AG10803 (cell line): ENCODE data around the gene REV3L.

Experiments
- DNase-seq: peaks from one replicate; pipeline ENCODE4 v3.0.0; 2010; ENCODE audit warnings: low read depth
- H3K4me3 ChIP-seq: 2 replicates; pipeline ENCODE4 v1.5.1; 2011; ENCODE audit warnings: mild to moderate bottlenecking, low read length, control low read depth
- CTCF ChIP-seq: conservative IDR thresholded peaks from 2 replicates; pipeline ENCODE4 v1.5.1; 2011; ENCODE audit warnings: mild to moderate bottlenecking, low read length, control low read depth, inconsistent platforms

Gene REV3L

GRCh38 chr6:111252726-111253125, 230.3 kb downstream of the REV3L start:
- no peak for TF ChIP-seq CTCF
- H3K4me3 ChIP-seq = no peak overlapping the region
- no peak for DNase-seq

DNA sequence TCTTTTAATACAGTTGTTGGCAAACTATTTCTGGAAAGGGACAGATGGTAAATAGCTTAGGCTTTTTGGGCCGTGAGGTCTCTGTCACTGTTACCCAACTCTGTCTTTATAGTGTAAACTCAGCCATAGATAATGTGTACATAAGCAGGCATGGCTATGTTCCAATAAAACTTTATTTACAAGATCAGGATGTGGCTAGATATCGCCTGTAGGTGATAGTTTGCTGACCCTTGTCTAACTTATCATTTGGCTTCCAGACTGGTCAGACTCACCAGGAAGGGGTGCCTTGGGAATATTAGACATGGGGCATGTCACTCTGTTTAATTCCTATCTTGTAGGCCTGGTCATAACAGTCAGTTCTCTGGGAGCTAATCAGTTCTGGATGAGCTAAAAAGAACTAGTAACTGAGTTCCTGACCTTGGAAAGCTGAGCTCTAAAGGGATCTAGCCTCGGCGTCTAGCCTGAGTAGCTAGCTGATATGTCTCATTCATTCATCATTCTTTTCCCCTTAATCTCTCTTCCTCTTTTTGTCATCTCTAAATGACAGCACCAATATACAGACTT, 232.1 kb downstream of the REV3L start:
- no peak for DNase-seq
- H3K4me3 ChIP-seq = no peak overlapping the region
- TF ChIP-seq CTCF = no peak
